ENCODE data around the gene CCDC150.

Gene CCDC150

DNA sequence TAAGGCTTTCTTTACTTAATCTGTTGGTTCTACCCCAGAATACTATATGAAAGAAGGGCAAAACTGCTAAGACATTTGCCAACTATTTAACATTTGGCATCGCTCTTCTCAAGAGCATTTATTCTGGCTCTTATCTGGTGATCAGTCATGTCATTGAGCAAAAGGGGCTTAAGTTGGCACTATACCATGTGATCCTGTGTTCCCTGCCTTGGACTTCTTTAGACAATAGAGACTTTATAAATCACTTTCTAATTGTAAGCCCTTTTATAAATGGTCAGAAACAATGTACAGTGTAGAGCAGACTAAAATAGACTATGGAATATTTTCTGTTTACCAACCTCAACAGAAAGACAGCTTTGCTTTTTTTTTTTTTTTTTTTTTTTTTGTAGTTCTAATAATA, 107.9 kb downstream of the CCDC150 start:
- DNase-seq (ENCODE audit: extremely low read depth, low read depth): no peak
- no peak for TF ChIP-seq CTCF (IDR thresholded peaks at IDR 0.05; ENCODE audit: low read depth, low read length)

DNA sequence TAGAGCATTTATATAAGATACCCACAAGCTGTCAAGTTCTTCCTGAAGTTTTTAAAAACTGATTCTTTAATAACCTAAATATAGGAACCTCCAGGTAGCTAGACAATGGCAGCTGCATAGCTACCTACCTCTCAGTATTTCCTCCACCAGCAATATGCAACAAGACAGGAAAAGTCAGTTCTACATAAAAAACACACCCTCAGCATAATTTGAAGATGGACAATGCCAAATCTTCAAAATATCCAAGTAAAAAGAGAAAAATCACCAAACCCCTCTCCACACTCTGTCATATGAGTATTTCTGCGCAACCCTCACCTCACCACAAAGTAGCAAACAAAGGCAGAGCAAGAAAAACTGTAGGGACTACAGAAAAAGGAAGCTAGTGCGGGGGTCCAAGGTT, 108.6 kb downstream of the CCDC150 start:
- no peak for TF ChIP-seq CTCF (IDR thresholded peaks at IDR 0.05; ENCODE audit: low read depth, low read length)
- no peak for DNase-seq (ENCODE audit: extremely low read depth, low read depth)

DNA sequence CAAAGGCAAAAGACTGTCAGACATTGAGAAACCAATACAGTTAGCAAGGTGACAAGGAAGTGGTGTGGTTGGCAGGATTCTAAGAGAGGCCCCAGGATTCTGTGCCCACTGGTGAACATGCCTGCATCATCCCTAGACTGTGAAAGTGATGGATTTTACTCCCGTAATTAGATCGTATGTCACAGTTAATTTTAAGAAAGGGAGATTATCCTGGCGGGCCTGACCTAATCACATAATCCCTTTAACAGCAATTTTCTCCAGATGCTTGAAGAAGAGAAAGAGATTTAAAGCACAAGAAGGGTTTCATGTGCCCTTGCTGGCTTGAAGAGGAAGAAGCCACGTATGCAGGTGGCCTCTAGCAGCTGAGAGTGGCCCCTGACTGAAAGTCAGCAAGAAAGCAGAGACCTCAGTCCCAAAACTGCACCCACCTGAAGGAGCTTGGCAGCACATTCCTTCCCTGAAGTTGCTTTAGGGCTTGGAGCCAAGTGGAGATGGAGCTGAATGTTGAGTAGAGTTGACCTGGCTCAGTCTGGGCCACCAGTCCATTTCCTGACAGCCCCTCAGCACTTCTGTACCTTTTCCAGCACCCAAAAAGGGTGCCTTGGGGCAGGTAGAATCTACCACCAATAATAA, 110.9 kb downstream of the CCDC150 start:
- DNase-seq (ENCODE audit: extremely low read depth, low read depth): no peak
- no peak for TF ChIP-seq CTCF (IDR thresholded peaks at IDR 0.05; ENCODE audit: low read depth, low read length)

DNA sequence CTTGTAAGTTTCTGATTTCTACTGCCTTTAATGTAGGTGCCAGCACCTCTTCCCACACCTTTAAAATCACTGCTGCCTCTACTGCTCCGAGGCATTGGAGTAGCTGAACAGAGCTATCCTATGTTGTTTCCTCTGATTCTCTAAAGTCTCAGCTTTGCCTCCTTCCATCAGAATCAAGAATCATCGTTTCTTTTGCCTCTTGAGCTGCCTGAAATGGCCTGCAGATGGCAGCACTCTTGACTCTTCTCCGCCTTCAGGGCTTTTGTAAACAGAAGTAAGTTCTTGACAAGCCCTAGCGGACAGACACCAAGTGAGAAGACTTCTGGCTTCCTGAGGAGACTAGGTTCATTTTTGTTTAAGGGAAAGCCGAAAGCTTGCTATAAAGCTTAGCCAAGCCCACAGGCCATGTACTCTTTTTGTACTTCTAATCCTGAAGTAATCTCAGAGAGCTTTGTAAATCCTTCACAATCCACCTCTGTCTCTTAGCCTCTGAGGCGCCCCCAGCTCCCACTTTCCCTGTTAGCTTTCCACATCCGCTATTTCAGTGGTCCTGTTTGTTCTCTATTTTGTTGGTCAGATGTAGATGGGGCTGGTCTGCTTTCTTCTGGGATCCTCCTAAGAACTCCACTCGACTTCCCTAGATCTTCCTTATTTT, 111.6 kb downstream of the CCDC150 start:
- peak; percentile 76 for TF ChIP-seq CTCF (IDR thresholded peaks at IDR 0.05; ENCODE audit: low read depth, low read length)
- peak; percentile 16 for DNase-seq (ENCODE audit: extremely low read depth, low read depth)

- TF ChIP-seq CTCF (IDR thresholded peaks at IDR 0.05; ENCODE audit: low read depth, low read length): peak; percentile 39
- peak; percentile 14 for DNase-seq (ENCODE audit: extremely low read depth, low read depth)
These were observed 119.2 kb downstream of the CCDC150 start for GRCh38 chr2:196758474-196759377.

- TF ChIP-seq CTCF (IDR thresholded peaks at IDR 0.05; ENCODE audit: low read depth, low read length): no peak
- DNase-seq (ENCODE audit: extremely low read depth, low read depth): no peak
These were observed 119.8 kb downstream of the CCDC150 start for GRCh38 chr2:196759378-196759706.

DNA sequence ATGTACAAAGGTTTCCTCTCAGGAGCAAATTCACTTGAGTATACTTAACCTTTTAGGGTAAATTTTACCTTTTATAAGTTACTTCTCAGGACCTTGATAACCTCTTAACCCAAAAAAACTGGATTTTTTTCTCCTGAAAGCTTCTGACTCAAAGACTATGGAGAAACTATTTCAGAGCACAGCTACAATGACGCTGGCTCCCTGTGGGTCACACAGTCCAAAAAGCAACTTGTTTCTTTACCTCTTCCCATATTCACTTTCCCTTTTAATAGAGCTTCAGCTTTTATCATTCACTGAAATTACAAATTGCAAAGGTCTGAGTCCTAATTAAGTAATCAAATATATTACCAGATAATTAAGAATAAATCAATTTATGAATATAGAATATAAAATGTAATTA, 127.6 kb downstream of the CCDC150 start:
- TF ChIP-seq CTCF (IDR thresholded peaks at IDR 0.05; ENCODE audit: low read depth, low read length): no peak
- DNase-seq (ENCODE audit: extremely low read depth, low read depth): no peak
